Subcutaneous adipose tissue (tissue), 4 donors: Measurements from ENCODE around the gene STARD3NL. TPM values are rescaled to one million over a fixed set of nuclear protein-coding genes. Genes with fewer than 3 reads are reported as not detected.

Experiments used
- small RNA-seq: library from RNA; depleted of rRNA; stranded (forward); fragments of <200 nt; gene quantifications from one replicate; pipeline ENCODE3, GENCODE V24; 2016
- total RNA-seq, 4 donors: library from RNA; depleted of rRNA; stranded (reverse); fragments of >200 nt; gene quantifications; one replicate each; pipeline ENCODE4 v1.1.0, GENCODE V29; 2016
- TF ChIP-seq, protein P1 (sequence below): fragments of 450-650 bp; IDR thresholded peaks from one replicate; pipeline ENCODE4 v1.5.1; 2016; ENCODE audit warnings: low read depth, mild to moderate bottlenecking, control low read depth, antibody characterized with exemption, moderate library complexity

The STARD3NL gene
- total RNA-seq, 4 donors from 2014 or later = 33.0 to 50.4 (median 42.3) TPM

DNA sequence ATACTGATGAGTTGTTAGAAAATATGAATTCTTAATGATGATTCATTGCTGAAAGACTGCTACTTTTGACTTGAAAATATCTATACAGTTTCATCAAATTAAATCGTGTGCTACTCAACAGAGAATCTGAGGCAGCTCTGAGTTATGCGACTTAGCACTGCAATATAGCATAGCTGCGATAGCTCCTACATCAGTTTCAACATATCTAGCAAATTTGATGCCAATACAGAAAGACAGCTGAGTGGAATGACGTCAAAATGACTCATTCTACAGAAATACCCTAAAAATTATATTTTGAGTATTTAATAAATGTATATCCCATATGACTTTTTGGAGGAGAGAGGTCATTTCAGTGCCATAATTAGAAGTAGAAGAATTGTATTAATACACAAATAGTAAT, 96.4 kb downstream of the STARD3NL start:
- TF ChIP-seq, protein P1, sequence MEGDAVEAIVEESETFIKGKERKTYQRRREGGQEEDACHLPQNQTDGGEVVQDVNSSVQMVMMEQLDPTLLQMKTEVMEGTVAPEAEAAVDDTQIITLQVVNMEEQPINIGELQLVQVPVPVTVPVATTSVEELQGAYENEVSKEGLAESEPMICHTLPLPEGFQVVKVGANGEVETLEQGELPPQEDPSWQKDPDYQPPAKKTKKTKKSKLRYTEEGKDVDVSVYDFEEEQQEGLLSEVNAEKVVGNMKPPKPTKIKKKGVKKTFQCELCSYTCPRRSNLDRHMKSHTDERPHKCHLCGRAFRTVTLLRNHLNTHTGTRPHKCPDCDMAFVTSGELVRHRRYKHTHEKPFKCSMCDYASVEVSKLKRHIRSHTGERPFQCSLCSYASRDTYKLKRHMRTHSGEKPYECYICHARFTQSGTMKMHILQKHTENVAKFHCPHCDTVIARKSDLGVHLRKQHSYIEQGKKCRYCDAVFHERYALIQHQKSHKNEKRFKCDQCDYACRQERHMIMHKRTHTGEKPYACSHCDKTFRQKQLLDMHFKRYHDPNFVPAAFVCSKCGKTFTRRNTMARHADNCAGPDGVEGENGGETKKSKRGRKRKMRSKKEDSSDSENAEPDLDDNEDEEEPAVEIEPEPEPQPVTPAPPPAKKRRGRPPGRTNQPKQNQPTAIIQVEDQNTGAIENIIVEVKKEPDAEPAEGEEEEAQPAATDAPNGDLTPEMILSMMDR = no peak

DNA sequence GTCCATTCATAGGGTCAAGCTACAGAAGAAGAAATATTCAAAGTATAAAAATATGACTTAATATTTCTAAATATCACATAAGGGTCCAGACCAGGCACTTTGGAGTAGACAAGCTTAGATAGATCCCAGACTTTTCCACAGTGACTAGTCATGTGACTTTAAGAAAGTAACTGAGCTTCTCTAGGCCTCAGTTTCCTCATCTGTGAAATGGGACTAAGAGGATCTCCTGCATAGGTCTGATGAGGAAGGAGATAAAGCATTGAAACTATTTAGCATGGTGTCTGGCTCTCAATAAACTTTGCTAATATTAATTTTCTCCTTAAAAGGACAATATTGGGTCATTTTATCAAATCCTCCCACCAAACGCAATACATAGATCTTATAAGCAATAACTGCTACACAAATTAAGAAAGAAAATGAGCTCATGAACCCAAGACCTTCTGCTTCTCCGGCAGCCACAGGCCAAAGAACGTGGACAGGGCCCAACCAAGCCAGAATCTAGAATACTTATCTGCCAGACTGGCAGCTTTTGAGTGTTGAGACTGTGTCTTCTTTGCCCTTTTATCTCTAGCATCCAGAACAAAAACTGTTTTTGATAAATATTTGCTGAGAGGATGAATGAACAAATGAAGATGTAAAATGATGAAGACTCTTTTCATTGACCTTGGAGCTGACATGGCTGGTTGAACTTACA, 97.0 kb downstream of the STARD3NL start:
- TF ChIP-seq, protein P1 = no peak

- TF ChIP-seq, protein P1 = no peak
Measured at GRCh38 chr7:38276096-38276877, 98.2 kb downstream of the STARD3NL start.

DNA sequence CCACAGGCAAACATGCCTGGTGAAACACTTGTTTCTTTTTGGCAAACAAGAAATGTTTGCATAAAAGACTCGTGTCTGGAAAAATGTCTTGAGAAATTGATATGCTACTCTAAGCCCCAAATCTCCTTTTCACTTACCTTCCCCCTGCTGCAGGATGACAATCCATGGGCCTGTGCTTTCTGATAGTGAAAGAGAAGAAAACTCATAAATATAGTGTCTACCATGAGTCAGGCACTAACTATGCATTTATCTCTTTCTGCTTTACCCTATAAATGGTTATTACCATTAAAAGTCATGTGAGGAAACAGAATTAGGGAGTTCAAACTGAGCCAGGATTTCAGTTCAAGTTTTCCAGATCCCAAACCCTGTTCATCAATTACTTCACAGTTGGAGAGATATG, 102.0 kb downstream of the STARD3NL start:
- TF ChIP-seq, protein P1 = no peak

Small RNAs within 50 kb of the gene (small RNA-seq; reads per million reads assigned to genes)
- gene TRGJ1 (not detected), gene TRGJ2 (not detected), gene TRGJP (not detected), gene TRGJP1 (not detected), gene TRGJP2 (not detected)
